CD4-positive, alpha-beta T cell (primary cell): ENCODE data around the gene MIA3. TPM values are rescaled to one million over a fixed set of nuclear protein-coding genes. Genes with fewer than 3 reads are reported as not detected.

Source experiments
- ATAC-seq: fragments of 200-7000 bp; cut with Tn5 transposase; one replicate; pipeline ENCODE4 v1.10.0; 2022; ENCODE audit warnings: mild to moderate bottlenecking; ENCODE audit not compliant: poor library complexity
- CTCF ChIA-PET: fragments of 350-600 bp; sonication (Branson Sonifier 250); formaldehyde crosslinking; loops from one replicate; lab custom pipeline; 2021; ENCODE audit warnings: antibody characterized with exemption, inconsistent platforms; lab: Charles Lee
- POLR2A ChIA-PET: fragments of 350-600 bp; sonication (Branson Sonifier 250); formaldehyde crosslinking; loops from one replicate; lab custom pipeline; 2021; ENCODE audit warnings: antibody characterized with exemption, inconsistent platforms; lab: Charles Lee
- DNase-seq, 14 experiments: peaks; one replicate each; pipeline ENCODE4 v3.0.0-alpha.2; 2013 to 2020; ENCODE audit warnings: mixed read lengths in 2 of 14
- H3K27ac ChIP-seq, 2 donors: one replicate each; pipeline versions ENCODE4 v1.5.1 to v1.7.0; 2013; ENCODE audit warnings: low read length in 2 of 2, low read depth in 1 of 2, mild to moderate bottlenecking in 1 of 2
- H3K27me3 ChIP-seq, 2 experiments: 1 replicate in 1 of 2; 2 replicates in 1 of 2; pipeline versions ENCODE4 v1.6.1 to v1.7.0; 2013; ENCODE audit warnings: low read length in 2 of 2, control low read depth in 1 of 2, mild to moderate bottlenecking in 1 of 2, moderate library complexity in 1 of 2; ENCODE audit not compliant: insufficient read depth in 2 of 2, control insufficient read depth in 1 of 2
- H3K36me3 ChIP-seq: one replicate; pipeline ENCODE4 v1.6.1; 2013; ENCODE audit warnings: low read length, control low read depth; ENCODE audit not compliant: insufficient read depth
- H3K4me1 ChIP-seq: one replicate; pipeline ENCODE4 v1.6.1; 2013; ENCODE audit warnings: low read length, control low read depth; ENCODE audit not compliant: insufficient read depth
- H3K4me3 ChIP-seq: one replicate; pipeline ENCODE4 v1.5.1; 2013; ENCODE audit warnings: mild to moderate bottlenecking, low read length, moderate library complexity
- H3K9me3 ChIP-seq, 2 experiments: 1 replicate in 1 of 2; 2 replicates in 1 of 2; pipeline versions ENCODE4 v1.6.1 to v1.7.0; 2013; ENCODE audit warnings: low read length in 2 of 2, mild to moderate bottlenecking in 2 of 2, control low read depth in 1 of 2, moderate library complexity in 1 of 2; ENCODE audit not compliant: control insufficient read depth in 1 of 2, insufficient read depth in 1 of 2
- H3K27ac Mint-ChIP-seq: one replicate; pipeline ENCODE4 v1.8.0; 2020; ENCODE audit warnings: mixed read lengths
- H3K27me3 Mint-ChIP-seq: one replicate; pipeline ENCODE4 v1.8.0; 2021; ENCODE audit warnings: mixed read lengths
- H3K36me3 Mint-ChIP-seq: one replicate; pipeline ENCODE4 v1.8.0; 2021; ENCODE audit warnings: low read depth, mixed read lengths
- H3K4me1 Mint-ChIP-seq: one replicate; pipeline ENCODE4 v1.8.0; 2021; ENCODE audit warnings: low read depth, mixed read lengths
- H3K4me3 Mint-ChIP-seq: one replicate; pipeline ENCODE4 v1.8.0; 2020; ENCODE audit warnings: mild to moderate bottlenecking, mixed read lengths
- H3K9me3 Mint-ChIP-seq: one replicate; pipeline ENCODE4 v1.8.0; 2020; ENCODE audit warnings: mixed read lengths
- intact Hi-C, 2 experiments: fragments of 100-400 bp; cut with DNase I in 1 of 2; cut with micrococcal nuclease in 1 of 2; formaldehyde crosslinking; loops; one replicate each; pipeline versions ENCODE4 v1.15.1 to v1.9.0; 2023 to 2025; cut with DNase I, micrococcal nuclease
- total RNA-seq, 174 experiments: library from RNA in 2 of 174; stranded (reverse) in 2 of 174; gene quantifications; one replicate each; pipeline ENCODE4 v1.2.3 and lab custom pipeline; 2021 to 2026
- TF ChIP-seq, protein P1 (sequence below): fragments of 200-600 bp; IDR thresholded peaks from one replicate; pipeline ENCODE4 v1.8.0; 2022; ENCODE audit warnings: antibody characterized with exemption, mild to moderate bottlenecking

Gene MIA3
- total RNA-seq, 2 experiments from 2014 or later, result 123 to 135 TPM

DNA sequence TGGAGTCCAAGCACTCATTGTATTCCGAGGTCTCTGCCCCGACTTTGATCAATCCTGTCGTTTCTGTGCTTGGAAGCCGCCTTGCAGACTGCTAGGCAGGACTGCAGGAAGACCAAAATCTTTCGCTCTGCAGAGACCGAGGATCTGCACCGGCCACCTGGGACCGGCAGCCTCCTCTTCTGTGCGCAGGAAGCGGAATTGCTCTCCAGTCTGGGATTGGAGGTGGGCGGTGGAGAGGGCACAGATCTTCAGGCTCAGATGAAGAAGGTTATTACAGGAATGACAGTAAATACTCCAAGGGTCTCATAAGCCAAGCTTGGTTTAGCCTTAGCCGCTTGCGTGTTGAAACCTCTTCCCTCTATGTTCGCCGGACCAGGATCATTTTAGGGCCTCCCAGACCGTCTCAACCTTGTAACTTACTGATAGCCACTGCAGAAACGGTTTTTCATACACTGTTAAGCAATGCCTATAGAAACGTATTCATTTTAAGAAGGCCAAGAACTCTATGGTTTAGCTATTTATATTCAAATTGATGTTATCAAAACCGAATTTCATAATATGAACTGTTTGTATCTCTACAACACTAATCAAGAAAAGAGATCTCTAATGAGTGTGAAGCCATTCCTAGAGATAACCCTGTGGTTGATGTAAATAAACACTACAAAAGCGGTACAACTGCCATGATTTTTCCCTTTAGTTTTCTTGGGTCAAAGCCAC is 1.1 kb downstream of the MIA3 start:
- ATAC-seq (no peak), DNase-seq (peak in 5 of 14 experiments; percentile 3 to 40 (median 22))
- Mint-ChIP-seq H3K36me3 (peaks cover 59% of the 10 kb centered on the region), H3K4me1 (peaks cover 48% of the 10 kb centered on the region), H3K27me3 (peaks cover 20% of the 10 kb centered on the region), H3K4me3 (peak overlapping the region; percentile 92), H3K27ac (peak overlapping the region; percentile 82), H3K9me3 (no peaks in the 10 kb centered on the region)
- intact Hi-C loops, result loop anchor here (1.0 to 10.0 kb wide), 6 partner anchors 18 to 874 kb away; partner anchors contain the start of genes DUSP10 (in 1 of the 2) and TAF1A (in 1 of the 2)
- H3K9me3 ChIP-seq, result no peaks in the 10 kb centered on the region
- H3K4me1 ChIP-seq, result peaks cover 18% of the 10 kb centered on the region
- ChIA-PET POLR2A (interaction anchor here (0.9 to 3.1 kb wide), 5 partner anchors 15 to 94 kb away, joined by 3 to 19 read pairs (median 10); partner anchors contain the start of genes AIDA, BROX and TAF1A), CTCF (interaction anchor here (1.1 kb wide), 1 partner anchor 514 kb away, joined by 3 read pairs; no protein-coding TSS in a partner anchor)
- peaks cover 23% of the 10 kb centered on the region for H3K36me3 ChIP-seq
- H3K27me3 ChIP-seq, result peaks cover 0 to 6% of the 10 kb centered on the region in 2 experiments
- TF ChIP-seq, protein P1, sequence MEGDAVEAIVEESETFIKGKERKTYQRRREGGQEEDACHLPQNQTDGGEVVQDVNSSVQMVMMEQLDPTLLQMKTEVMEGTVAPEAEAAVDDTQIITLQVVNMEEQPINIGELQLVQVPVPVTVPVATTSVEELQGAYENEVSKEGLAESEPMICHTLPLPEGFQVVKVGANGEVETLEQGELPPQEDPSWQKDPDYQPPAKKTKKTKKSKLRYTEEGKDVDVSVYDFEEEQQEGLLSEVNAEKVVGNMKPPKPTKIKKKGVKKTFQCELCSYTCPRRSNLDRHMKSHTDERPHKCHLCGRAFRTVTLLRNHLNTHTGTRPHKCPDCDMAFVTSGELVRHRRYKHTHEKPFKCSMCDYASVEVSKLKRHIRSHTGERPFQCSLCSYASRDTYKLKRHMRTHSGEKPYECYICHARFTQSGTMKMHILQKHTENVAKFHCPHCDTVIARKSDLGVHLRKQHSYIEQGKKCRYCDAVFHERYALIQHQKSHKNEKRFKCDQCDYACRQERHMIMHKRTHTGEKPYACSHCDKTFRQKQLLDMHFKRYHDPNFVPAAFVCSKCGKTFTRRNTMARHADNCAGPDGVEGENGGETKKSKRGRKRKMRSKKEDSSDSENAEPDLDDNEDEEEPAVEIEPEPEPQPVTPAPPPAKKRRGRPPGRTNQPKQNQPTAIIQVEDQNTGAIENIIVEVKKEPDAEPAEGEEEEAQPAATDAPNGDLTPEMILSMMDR, result no peak
- H3K4me3 ChIP-seq, result peak overlapping the region; percentile 69
- H3K27ac ChIP-seq, result no peak overlapping the region

DNA sequence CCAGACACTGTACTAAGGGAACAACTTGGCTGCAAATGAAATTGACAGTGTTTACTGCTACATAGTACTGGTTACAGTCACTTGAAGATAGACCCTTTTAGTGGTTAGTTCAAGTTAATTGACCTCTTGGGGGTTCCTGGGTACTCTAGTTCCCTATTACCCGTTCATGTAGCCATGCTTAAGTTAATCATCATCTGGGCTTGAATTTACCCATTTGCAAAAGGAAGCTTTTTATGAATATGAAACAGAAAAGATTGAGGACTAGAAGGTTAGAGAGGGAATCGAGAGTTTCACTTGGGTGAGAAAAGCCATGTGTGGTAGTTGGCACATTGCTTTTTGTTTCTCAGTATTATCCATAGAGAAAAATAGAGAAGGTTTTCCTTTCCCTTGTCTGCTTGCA is 2.7 kb downstream of the MIA3 start:
- Histone ChIP-seq H3K4me1 (peaks cover 18% of the 10 kb centered on the region), H3K4me3 (no peak overlapping the region), H3K27ac (no peak overlapping the region), H3K27me3 (peaks cover 0 to 1% of the 10 kb centered on the region in 2 experiments), H3K36me3 (peaks cover 35% of the 10 kb centered on the region), H3K9me3 (no peaks in the 10 kb centered on the region)
- ATAC-seq (no peak), DNase-seq (no peak)
- H3K27me3 Mint-ChIP-seq, result peaks cover 7% of the 10 kb centered on the region
- no peak overlapping the region for H3K27ac Mint-ChIP-seq
- peak overlapping the region; percentile 92 for H3K4me3 Mint-ChIP-seq
- H3K4me1 Mint-ChIP-seq, result peaks cover 48% of the 10 kb centered on the region
- H3K36me3 Mint-ChIP-seq, result peaks cover 74% of the 10 kb centered on the region
- CTCF ChIA-PET, result interaction anchor here (2.9 kb wide), 1 partner anchor 14 kb away, joined by 10 read pairs; no protein-coding TSS in a partner anchor
- TF ChIP-seq, protein P1, result no peak
- no peaks in the 10 kb centered on the region for H3K9me3 Mint-ChIP-seq
- POLR2A ChIA-PET, result interaction anchor here (0.8 to 3.1 kb wide), 2 partner anchors 24 to 93 kb away, joined by 3 to 19 read pairs; no protein-coding TSS in a partner anchor
- intact Hi-C loops, result loop anchor here in 1 of 2 experiments (10.0 kb wide), 1 partner anchor 524 kb away; the partner anchor contains the start of gene TLR5

DNA sequence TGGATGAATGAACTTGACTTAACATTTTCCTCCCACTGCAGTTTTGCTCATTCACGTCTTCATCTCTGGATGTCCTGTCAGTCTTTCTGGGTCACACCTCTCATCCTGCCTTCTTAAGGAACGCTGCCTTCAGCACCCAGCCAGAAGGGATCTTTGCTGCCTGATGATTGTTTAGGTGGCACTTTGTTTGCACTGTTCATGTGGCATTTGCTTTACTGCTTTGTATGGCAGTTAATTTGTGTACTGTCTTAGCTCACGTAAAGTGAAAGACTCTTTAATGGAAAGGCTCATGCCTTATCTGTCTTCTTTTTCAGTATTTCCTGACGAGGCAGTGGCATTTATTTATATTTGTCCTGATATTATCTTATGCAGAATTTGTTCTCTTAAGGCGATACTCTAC is 4.9 kb downstream of the MIA3 start:
- Mint-ChIP-seq H3K4me1 (peaks cover 38% of the 10 kb centered on the region), H3K27me3 (no peaks in the 10 kb centered on the region), H3K4me3 (no peak overlapping the region), H3K27ac (no peak overlapping the region), H3K9me3 (no peaks in the 10 kb centered on the region), H3K36me3 (peaks cover 89% of the 10 kb centered on the region)
- H3K36me3 ChIP-seq, result peaks cover 54% of the 10 kb centered on the region
- H3K4me1 ChIP-seq, result peaks cover 11% of the 10 kb centered on the region
- CTCF ChIA-PET, result no interaction called here
- intact Hi-C loops, result loop anchor here in 1 of 2 experiments (10.0 kb wide), 1 partner anchor 522 kb away; the partner anchor contains the start of gene TLR5
- POLR2A ChIA-PET, result interaction anchor here (1.1 kb wide), 1 partner anchor 21 kb away, joined by 3 read pairs; no protein-coding TSS in a partner anchor
- TF ChIP-seq, protein P1, result no peak
- no peaks in the 10 kb centered on the region for H3K9me3 ChIP-seq
- DNase-seq, result no peak
- H3K27ac ChIP-seq, result no peak overlapping the region
- no peak for ATAC-seq
- H3K27me3 ChIP-seq, result no peaks in the 10 kb centered on the region
- no peak overlapping the region for H3K4me3 ChIP-seq
